Esophagus muscularis mucosa (tissue), 4 donors: ENCODE measurements around the gene SYT3. TPM values are rescaled to one million over a fixed set of nuclear protein-coding genes. Genes with fewer than 3 reads are reported as not detected.

Source experiments
- DNase-seq: peaks from one replicate; pipeline ENCODE4 v3.0.0-alpha.2; 2017; ENCODE audit errors: extremely low spot score
- H3K27ac ChIP-seq, 4 donors: fragments of 200-600 bp; sonication (generic); replicated peaks in 1 of 4; 1 replicate in 3 of 4; 2 replicates in 1 of 4; pipeline ENCODE4 v1.5.1; 2016 to 2019; ENCODE audit warnings: mild to moderate bottlenecking in 1 of 4
- H3K27me3 ChIP-seq, 4 donors: fragments of 200-600 bp; sonication (generic); one replicate each; pipeline versions ENCODE4 v1.5.1 to v1.6.0; 2016 to 2019
- H3K36me3 ChIP-seq, 4 donors: fragments of 200-600 bp; sonication (generic); one replicate each; pipeline ENCODE4 v1.5.1; 2016 to 2019
- H3K4me1 ChIP-seq, 4 donors: fragments of 200-600 bp; sonication (generic); one replicate each; pipeline ENCODE4 v1.5.1; 2016 to 2019
- H3K4me3 ChIP-seq, 4 donors: fragments of 200-600 bp; sonication (generic); 1 replicate in 2 of 4; 2 replicates in 2 of 4; pipeline ENCODE4 v1.5.1; 2016 to 2019; ENCODE audit warnings: mild to moderate bottlenecking in 4 of 4, moderate library complexity in 1 of 4
- H3K9me3 ChIP-seq, 4 donors: fragments of 200-600 bp; sonication (generic); 1 replicate in 3 of 4; 2 replicates in 1 of 4; pipeline ENCODE4 v1.5.1; 2016 to 2019
- CTCF ChIP-seq, 3 experiments: fragments of 200-600 bp in 2 of 3; fragments of 450-650 bp in 1 of 3; sonication (generic) in 2 of 3; IDR thresholded peaks; one replicate each; pipeline ENCODE4 v1.5.1; 2017 to 2019; ENCODE audit warnings: antibody characterized with exemption in 3 of 3, mild to moderate bottlenecking in 2 of 3, moderate library complexity in 1 of 3
- EP300 ChIP-seq: sonication (generic); formaldehyde crosslinking; IDR thresholded peaks from one replicate; pipeline ENCODE4 v1.6.1; 2017; ENCODE audit warnings: antibody characterized with exemption
- POLR2A ChIP-seq: fragments of 450-650 bp; IDR thresholded peaks from one replicate; pipeline ENCODE4 v1.6.1; 2017; ENCODE audit warnings: antibody characterized with exemption, moderate library complexity, mild to moderate bottlenecking, low read depth
- POLR2AphosphoS5 ChIP-seq, 2 donors: sonication (generic); formaldehyde crosslinking; IDR thresholded peaks; one replicate each; pipeline ENCODE4 v1.6.1; 2017; ENCODE audit warnings: antibody characterized with exemption in 2 of 2
- WGBS: methylation state at CpG from one replicate; pipeline ENCODE4 v1.1.5; 2018; 5-methylcytosine and 5-hydroxymethylcytosine counted together
- intact Hi-C: fragments of 100-400 bp; cut with DNase I; formaldehyde crosslinking; loops from one replicate; pipeline ENCODE4 v1.15.1; 2023
- total RNA-seq, 4 donors: library from RNA; depleted of rRNA; stranded (reverse); fragments of >200 nt; gene quantifications; one replicate each; pipeline versions ENCODE4 v1.1.0 to v1.2.1, GENCODE V29; 2016

The SYT3 gene
- total RNA-seq, 4 donors from 2014 or later: 0.17 to 1.2 (median 0.71) TPM; not detected in 1

- Histone ChIP-seq H3K27me3 (peaks cover 16 to 93% (median 40%) of the 10 kb centered on the region in 4 donors), H3K9me3 (no peaks in the 10 kb centered on the region), H3K4me1 (peaks cover 4 to 30% (median 23%) of the 10 kb centered on the region in 4 donors), H3K27ac (no peak overlapping the region), H3K4me3 (no peak overlapping the region), H3K36me3 (no peaks in the 10 kb centered on the region)
- DNase-seq: no peak
- TF ChIP-seq CTCF (IDR thresholded peaks at IDR 0.05): no peak
- TF ChIP-seq POLR2A: no peak
- TF ChIP-seq POLR2AphosphoS5 (IDR thresholded peaks at IDR 0.05): no peak
- no peak for TF ChIP-seq EP300
- intact Hi-C loops: no loop called here
- 42% methylated on average over 5 of the region's 5 CpGs for WGBS
Observed at GRCh38 chr19:50670102-50670380, 30.4 kb upstream of the SYT3 start.

- Histone ChIP-seq H3K4me1 (peaks cover 4 to 30% (median 23%) of the 10 kb centered on the region in 4 donors), H3K4me3 (no peak overlapping the region), H3K9me3 (no peaks in the 10 kb centered on the region), H3K36me3 (no peaks in the 10 kb centered on the region), H3K27me3 (peaks cover 16 to 96% (median 40%) of the 10 kb centered on the region in 4 donors), H3K27ac (no peak overlapping the region)
- WGBS: 40% methylated on average over 18 of the region's 23 CpGs
- no peak for DNase-seq
- peak; percentile 55 to 68 (median 56) for TF ChIP-seq CTCF (IDR thresholded peaks at IDR 0.05)
- TF ChIP-seq POLR2AphosphoS5 (IDR thresholded peaks at IDR 0.05): no peak
- no peak for TF ChIP-seq POLR2A
- TF ChIP-seq EP300: no peak
- intact Hi-C loops: loop anchor here (5.0 kb wide), 1 partner anchor 113 kb away; no protein-coding TSS in a partner anchor
Observed at GRCh38 chr19:50669302-50670101, 29.8 kb upstream of the SYT3 start.

GRCh38 chr19:50668879-50669278 is 29.2 kb upstream of the SYT3 start:
- Histone ChIP-seq H3K27ac (no peak overlapping the region), H3K4me3 (no peak overlapping the region), H3K27me3 (peaks cover 16 to 93% (median 40%) of the 10 kb centered on the region in 4 donors), H3K9me3 (no peaks in the 10 kb centered on the region), H3K36me3 (no peaks in the 10 kb centered on the region), H3K4me1 (peaks cover 4 to 30% (median 23%) of the 10 kb centered on the region in 4 donors)
- WGBS: 57% methylated on average over 7 of the region's 20 CpGs
- TF ChIP-seq CTCF (IDR thresholded peaks at IDR 0.05) (no peak), POLR2AphosphoS5 (IDR thresholded peaks at IDR 0.05) (no peak), POLR2A (no peak), EP300 (no peak)
- no peak for DNase-seq
- intact Hi-C loops: loop anchor here (5.0 kb wide), 1 partner anchor 113 kb away; no protein-coding TSS in a partner anchor

- H3K36me3 ChIP-seq: no peaks in the 10 kb centered on the region
- intact Hi-C loops: loop anchor here (5.0 kb wide), 1 partner anchor 114 kb away; no protein-coding TSS in a partner anchor
- peak overlapping the region in 1 of 4 donors; percentile 10 for H3K4me3 ChIP-seq
- H3K4me1 ChIP-seq: peaks cover 4 to 30% (median 23%) of the 10 kb centered on the region in 4 donors
- no peak overlapping the region for H3K27ac ChIP-seq
- no peak for DNase-seq
- peaks cover 16 to 91% (median 40%) of the 10 kb centered on the region in 4 donors for H3K27me3 ChIP-seq
- no peaks in the 10 kb centered on the region for H3K9me3 ChIP-seq
- 0% methylated on average over 1 of the region's 49 CpGs for WGBS
- TF ChIP-seq POLR2A: no peak
- TF ChIP-seq POLR2AphosphoS5 (IDR thresholded peaks at IDR 0.05): no peak
- TF ChIP-seq CTCF (IDR thresholded peaks at IDR 0.05): no peak
- no peak for TF ChIP-seq EP300
Observed at GRCh38 chr19:50668416-50668815, 28.7 kb upstream of the SYT3 start.
